T-helper 1 cell treated with Interleukin-12 subunit alpha and Interleukin-12 subunit beta and Interleukin-4 antibody, amounts not matched to agents 30 μg/mL and 1 μg/mL, for 36 hours (primary cell): Measurements from ENCODE around the gene FERMT3.
"Not testable (repeated sequence)": the region's sequence is repeated elsewhere in the genome, so short reads cannot be mapped to it uniquely, and the experiment has no call there.

Source experiments
- H3K27ac Mint-ChIP-seq: one replicate; pipeline ENCODE4 v1.8.0; 2021; ENCODE audit warnings: mild to moderate bottlenecking, mixed read lengths
- H3K27me3 Mint-ChIP-seq: one replicate; pipeline ENCODE4 v1.8.0; 2021; ENCODE audit warnings: low read depth, mixed read lengths
- H3K36me3 Mint-ChIP-seq: one replicate; pipeline ENCODE4 v1.8.0; 2021; ENCODE audit warnings: low read depth, mixed read lengths
- H3K4me1 Mint-ChIP-seq: one replicate; pipeline ENCODE4 v1.8.0; 2021; ENCODE audit warnings: low read depth, mixed read lengths
- H3K4me3 Mint-ChIP-seq: one replicate; pipeline ENCODE4 v1.8.0; 2021; ENCODE audit warnings: mild to moderate bottlenecking, moderate library complexity, mixed read lengths
- H3K9me3 Mint-ChIP-seq: one replicate; pipeline ENCODE4 v1.8.0; 2021; ENCODE audit warnings: mixed read lengths

The FERMT3 gene

DNA sequence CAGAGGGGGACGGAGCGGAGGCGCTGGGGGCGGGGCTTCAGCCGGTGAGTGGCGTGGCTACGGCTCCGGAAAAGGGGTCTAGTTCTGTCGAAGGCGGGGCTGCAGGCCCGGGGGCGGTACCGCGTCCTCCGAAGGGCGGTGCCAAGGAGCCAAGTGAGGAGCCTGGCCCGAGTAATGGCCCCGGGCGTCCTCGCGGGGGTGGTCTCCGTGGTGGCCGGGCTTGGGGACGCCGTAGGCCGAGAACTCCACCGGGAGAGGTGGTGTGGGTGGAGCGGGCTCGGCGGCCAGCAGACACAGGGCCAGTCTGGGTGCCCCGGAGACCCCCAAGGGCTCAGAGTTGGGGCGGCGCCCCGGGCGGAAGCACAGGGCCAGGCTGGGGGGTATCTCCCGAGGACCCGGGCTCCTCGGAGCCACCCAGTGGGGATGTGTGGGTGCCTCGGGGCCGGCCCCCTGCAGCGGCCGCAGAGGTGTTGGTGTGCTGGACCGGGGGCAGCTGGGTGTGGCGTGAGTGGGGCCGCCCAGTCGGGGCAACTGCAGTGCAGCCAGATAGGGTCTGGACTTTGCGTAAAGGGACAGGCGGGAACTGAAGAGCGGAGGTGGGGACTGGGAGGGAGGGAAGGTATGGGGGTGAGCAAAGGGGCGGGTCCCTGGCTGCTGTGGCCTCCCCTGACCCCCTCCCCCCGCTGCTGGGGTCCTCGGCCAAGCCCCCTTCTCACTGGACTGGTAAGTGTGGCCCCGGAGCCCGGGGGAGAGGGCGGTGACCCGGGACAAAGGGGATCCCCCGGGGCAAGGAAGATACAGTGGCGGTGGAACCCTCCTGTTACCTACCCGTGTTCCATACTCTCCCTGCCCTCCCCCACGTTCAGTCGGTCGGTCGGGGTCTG is 35.2 kb downstream of the FERMT3 start:
- H3K27ac Mint-ChIP-seq: peak overlapping the region; percentile 97
- H3K4me3 Mint-ChIP-seq: peak overlapping the region; percentile 95
- peaks cover 24% of the 10 kb centered on the region for H3K4me1 Mint-ChIP-seq
- no peaks in the 10 kb centered on the region for H3K9me3 Mint-ChIP-seq
- H3K27me3 Mint-ChIP-seq: no peaks in the 10 kb centered on the region
- H3K36me3 Mint-ChIP-seq: peaks cover 11% of the 10 kb centered on the region

DNA sequence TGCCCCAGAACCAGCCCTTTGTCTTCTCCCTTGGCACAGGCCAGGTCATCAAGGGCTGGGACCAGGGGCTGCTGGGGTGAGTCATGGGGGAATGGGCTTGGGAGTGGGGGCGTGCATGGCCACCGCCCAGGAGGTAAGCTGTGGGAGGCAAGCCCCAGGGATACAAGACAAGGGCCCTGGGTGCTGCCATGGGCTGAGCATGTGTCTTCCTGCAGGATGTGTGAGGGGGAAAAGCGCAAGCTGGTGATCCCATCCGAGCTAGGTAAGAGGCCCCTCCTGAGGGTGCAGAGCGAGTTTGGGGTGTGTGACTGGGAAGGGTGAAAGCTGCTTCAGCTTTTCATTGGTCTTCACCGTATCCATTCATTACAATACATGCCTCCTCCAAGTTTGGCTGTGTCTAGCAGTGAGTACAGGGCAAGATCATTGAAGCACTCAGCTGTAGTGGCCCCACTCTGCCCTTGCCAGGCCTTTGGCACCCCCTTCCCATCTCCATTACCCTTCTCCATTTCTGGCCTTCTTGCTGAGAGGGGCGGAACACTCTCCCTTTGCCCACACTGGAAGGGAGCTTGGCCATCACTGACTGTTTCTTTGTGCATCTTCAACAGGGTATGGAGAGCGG is 36.8 kb downstream of the FERMT3 start:
- Mint-ChIP-seq H3K9me3 (no peaks in the 10 kb centered on the region), H3K27me3 (no peaks in the 10 kb centered on the region), H3K36me3 (peaks cover 6% of the 10 kb centered on the region), H3K4me1 (peaks cover 29% of the 10 kb centered on the region), H3K4me3 (peak overlapping the region; percentile 95), H3K27ac (peak overlapping the region; percentile 67)

DNA sequence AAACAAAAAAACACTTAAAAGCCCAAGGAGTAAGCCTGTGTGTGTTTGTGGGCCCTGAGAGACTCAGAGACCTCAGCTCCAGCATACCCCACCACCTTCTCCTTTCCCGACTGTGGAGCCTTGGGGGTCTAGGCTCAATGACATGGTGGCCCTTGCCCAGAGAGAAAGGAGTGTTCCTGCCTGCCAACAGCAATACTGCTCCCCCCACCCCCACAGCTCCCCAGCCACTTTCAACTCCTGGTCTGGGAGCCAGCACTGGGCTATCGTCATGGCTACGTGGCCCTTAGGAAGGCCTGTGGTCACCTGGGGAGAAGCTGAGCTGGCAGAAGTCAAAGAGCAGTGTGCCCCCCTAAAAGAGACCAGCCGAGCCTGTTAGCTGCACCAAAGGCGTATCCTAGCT is 37.6 kb downstream of the FERMT3 start:
- no peak overlapping the region for H3K27ac Mint-ChIP-seq
- no peaks in the 10 kb centered on the region for H3K9me3 Mint-ChIP-seq
- peaks cover 28% of the 10 kb centered on the region for H3K4me1 Mint-ChIP-seq
- H3K36me3 Mint-ChIP-seq: peaks cover 2% of the 10 kb centered on the region
- H3K4me3 Mint-ChIP-seq: peak overlapping the region; percentile 95
- H3K27me3 Mint-ChIP-seq: no peaks in the 10 kb centered on the region

DNA sequence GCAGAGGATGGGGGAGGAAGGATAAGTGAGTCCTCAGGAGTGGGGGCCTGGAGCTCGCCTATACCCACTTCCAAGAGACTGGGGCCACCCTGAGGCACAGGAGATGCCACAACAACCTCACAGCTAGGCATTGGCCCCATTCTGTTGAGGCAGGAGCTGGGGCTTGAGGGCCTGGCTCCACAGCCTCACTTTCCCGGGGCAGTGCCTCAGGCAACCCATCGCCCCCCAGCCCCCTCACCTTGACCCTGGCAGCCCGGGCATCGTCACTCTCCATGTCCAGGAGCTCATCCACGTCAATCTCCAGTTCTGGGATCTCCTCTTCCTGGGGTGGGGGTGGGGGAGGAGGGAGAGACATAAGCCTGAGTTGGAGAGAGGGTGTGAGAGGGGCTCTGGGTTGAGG is 38.4 kb downstream of the FERMT3 start:
- H3K27me3 Mint-ChIP-seq: no peaks in the 10 kb centered on the region
- no peaks in the 10 kb centered on the region for H3K9me3 Mint-ChIP-seq
- H3K4me1 Mint-ChIP-seq: peaks cover 32% of the 10 kb centered on the region
- H3K36me3 Mint-ChIP-seq: peaks cover 2% of the 10 kb centered on the region
- H3K4me3 Mint-ChIP-seq: peak overlapping the region; percentile 87
- no peak overlapping the region for H3K27ac Mint-ChIP-seq

DNA sequence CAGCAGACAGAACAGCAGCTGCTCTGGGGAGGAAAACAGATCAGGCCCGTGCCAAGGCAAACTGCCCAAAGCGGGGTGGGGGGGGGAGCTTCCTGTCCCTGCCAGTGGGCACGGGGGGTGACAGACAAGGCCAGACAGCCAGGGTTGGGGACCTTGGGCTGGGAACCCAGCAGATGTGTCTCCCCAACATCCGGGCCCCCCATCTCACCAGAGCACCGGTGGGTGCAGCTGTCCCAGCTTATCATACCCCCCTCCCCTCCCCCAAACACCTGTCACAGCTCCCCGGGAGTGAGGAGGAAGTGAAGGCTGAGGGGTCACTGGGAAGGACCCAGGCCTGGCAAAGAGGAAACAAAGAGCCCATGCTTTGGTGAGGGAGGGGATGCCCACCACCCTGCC is 38.9 kb downstream of the FERMT3 start:
- H3K27ac Mint-ChIP-seq: peak overlapping the region; percentile 79
- peak overlapping the region; percentile 87 for H3K4me3 Mint-ChIP-seq
- H3K4me1 Mint-ChIP-seq: peaks cover 31% of the 10 kb centered on the region
- no peaks in the 10 kb centered on the region for H3K36me3 Mint-ChIP-seq
- H3K27me3 Mint-ChIP-seq: no peaks in the 10 kb centered on the region
- H3K9me3 Mint-ChIP-seq: no peaks in the 10 kb centered on the region

DNA sequence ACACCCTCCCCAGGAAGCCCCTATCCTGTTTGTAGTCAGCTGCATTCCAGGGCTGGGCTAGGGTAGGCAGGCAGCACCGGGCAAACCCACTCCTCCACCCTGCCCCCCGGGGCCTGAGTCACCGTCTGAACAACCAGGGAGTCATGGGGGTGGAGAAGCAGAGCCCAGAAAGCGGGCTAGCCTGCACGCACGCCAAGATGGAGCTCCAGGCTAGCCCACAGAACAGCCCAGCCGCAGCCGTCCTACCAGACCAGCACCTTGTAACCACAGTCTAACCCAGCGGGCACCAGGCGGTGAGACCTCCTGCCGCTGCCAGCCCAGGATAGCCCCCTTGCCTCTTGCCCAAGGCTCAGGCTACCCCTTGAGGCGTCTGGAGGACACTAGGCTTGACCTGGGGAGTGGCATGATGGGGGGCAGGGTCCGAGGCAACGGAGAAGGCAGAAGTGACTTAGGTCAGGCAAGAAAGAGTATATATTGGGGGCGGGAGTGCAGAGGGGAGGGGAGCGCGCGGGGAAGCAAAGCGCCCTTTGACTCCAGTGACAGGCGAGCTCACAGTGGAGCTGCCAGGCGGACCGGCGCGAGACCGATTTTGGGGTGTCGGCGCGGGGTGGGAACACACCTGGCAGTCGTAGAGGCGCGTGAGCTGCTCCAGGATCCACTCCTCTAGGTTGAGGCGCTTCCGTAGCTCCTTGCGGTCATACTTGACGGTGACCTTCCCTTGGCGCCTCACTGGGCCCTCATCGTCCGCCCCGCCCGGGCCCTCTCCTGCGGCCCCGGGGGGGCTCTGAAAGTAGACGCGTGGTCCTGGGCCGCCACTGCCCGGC is 39.5 kb downstream of the FERMT3 start:
- Mint-ChIP-seq H3K4me1 (peaks cover 28% of the 10 kb centered on the region), H3K36me3 (no peaks in the 10 kb centered on the region), H3K9me3 (no peaks in the 10 kb centered on the region), H3K4me3 (peak overlapping the region; percentile 87), H3K27me3 (no peaks in the 10 kb centered on the region), H3K27ac (peak overlapping the region; percentile 79)

DNA sequence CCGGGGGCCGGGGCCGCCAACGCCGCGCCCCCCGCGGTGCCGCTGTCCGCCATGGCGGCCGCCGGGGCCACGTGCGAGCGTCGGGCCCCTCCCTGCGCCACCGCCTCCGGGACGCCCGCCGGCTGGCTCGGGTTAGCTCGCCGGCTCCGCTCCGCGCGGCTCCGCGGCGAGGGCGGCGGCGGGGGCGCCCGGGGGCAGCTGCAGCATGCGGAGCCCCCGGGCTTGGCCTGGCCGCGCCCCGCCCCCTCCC is 40.0 kb downstream of the FERMT3 start:
- H3K4me1 Mint-ChIP-seq: peaks cover 28% of the 10 kb centered on the region
- peak overlapping the region; percentile 88 for H3K4me3 Mint-ChIP-seq
- not testable (repeated sequence) for H3K27me3 Mint-ChIP-seq, H3K9me3 Mint-ChIP-seq, H3K27ac Mint-ChIP-seq, H3K36me3 Mint-ChIP-seq

DNA sequence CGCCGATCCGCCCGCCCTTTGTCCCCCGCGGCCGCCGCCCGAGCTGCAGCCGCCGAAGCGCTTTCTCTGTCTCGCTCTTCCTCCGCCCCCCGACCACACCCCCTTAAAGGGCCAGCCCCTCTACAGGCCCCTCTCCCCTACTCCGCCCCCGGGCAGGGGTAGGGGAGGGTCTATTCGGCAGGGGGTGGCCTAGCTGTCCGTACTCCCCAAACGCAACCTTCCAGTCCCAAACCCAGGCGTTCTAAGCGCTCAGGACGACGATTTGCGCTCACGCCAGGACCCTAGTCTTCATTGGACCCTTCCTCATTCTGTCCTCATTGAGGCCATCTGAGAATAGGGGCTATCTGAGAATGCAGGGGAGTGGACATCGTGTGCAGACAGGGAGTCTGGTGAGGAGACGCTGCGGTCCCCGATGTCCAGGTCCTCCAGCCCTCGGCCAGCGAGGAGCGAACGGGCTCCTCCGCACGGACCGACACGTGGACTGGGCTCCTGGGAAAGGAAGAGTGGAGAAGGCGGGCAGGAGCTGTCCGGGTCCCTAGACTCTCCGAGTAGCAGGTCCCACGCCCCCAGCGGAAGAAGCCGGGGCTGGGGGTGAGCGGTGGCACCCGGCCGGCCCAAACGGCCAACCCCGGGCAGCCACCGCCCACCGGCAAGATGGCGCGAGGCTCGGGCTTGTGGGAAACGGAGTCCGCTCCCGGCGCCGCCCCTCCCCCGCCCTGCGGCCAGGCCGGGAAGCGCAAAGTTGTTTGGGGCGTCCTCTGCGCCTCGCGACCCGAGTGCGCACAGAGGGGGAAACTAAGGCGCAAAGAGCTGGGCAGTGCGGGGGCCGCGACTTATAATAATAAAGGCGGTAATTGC is 40.6 kb downstream of the FERMT3 start, which contains the start of gene PPP1R14B:
TSS of gene PPP1R14B (minus strand) at position 73 of the 858 bp plus-strand sequence. CDS start 270 bp downstream, outside the sequence.
- Mint-ChIP-seq H3K36me3 (no peaks in the 10 kb centered on the region), H3K4me1 (peaks cover 32% of the 10 kb centered on the region), H3K9me3 (no peaks in the 10 kb centered on the region), H3K4me3 (peak within 1 kb of the TSS; percentile 88), H3K27ac (peak within 1 kb of the TSS; percentile 79), H3K27me3 (no peaks in the 10 kb centered on the region)

DNA sequence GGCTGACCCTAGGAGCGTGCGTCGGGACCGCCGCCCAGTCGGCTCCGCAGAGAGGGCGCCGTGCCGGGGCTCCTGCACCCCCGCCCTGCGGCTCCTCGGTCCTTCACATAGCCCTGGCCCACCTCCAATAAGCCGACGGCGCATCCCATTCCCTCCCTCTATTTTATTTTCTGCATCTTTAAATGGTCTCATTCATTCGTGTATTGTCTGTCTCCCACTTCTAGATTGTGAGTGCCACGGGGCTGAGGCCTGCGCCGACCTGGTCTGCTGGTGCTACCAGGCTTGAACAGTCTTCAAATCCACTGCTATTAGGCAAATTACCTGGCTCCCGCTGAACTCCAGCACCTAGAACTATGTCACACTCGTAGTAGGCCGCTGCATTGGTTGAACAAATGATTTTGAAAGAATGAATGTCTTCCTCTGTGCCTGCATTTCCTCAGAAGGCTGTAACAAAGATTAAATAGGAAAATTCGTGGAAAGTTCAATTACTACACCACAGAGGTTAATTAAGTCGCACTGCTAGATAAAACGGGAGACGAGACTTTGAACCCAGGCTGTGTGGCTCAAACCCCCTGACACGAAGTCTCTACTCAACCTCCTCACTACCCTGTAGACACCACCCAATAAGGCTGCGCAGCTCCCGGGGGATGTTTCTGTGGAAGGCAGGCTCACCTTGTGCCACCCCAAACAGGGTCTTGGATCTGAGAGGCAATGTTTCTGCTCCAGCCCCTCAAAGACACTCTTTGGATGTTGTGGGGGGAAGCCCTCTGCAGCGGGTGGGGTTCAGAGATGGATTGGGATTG is 41.4 kb downstream of the FERMT3 start:
- H3K27ac Mint-ChIP-seq: peak overlapping the region; percentile 36
- H3K9me3 Mint-ChIP-seq: no peaks in the 10 kb centered on the region
- H3K27me3 Mint-ChIP-seq: no peaks in the 10 kb centered on the region
- peaks cover 29% of the 10 kb centered on the region for H3K4me1 Mint-ChIP-seq
- H3K4me3 Mint-ChIP-seq: peak overlapping the region; percentile 75
- H3K36me3 Mint-ChIP-seq: no peaks in the 10 kb centered on the region

DNA sequence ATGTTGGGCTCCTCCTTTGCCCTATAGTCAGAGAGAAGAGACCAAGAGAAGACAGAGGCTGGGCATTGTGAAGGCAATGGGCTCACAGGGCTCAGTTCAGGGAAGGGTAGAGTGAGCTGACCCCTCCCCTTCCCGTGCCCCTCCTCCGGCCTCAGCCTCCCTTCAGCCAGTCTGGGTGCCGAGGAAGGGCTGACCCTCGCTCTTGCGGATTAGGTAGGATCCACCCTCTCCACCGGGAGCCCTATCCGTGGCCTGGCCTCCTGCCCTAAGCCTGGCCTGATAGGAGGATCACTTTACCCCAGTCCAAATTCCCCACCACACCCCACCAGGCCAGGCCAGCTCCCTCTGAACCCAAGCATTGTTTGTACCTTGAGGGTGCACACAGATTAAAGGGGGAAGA is 42.1 kb downstream of the FERMT3 start:
- H3K4me1 Mint-ChIP-seq: peaks cover 25% of the 10 kb centered on the region
- no peak overlapping the region for H3K27ac Mint-ChIP-seq
- no peaks in the 10 kb centered on the region for H3K36me3 Mint-ChIP-seq
- H3K4me3 Mint-ChIP-seq: peak overlapping the region; percentile 75
- no peaks in the 10 kb centered on the region for H3K27me3 Mint-ChIP-seq
- no peaks in the 10 kb centered on the region for H3K9me3 Mint-ChIP-seq

DNA sequence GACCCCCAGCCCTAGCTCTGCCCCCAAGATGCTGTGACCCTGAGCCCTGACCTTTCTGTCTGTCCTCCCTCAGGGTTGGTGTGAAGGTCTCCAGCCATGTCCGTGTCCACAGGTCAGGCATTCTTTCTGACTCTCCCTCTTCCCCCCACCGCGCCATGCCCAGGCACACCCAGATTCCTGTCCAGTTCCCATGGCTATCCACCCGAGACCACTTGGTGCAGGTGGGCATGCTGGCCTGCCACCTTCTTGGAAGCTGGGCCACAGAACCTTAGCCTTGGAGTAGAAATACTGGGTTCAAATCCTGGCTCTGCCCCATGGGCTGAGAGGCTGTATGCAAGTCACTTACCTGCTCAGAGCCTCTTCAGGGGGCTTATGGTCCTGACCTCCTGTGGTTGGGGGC is 42.5 kb downstream of the FERMT3 start:
- H3K4me3 Mint-ChIP-seq: no peak overlapping the region
- H3K27me3 Mint-ChIP-seq: no peaks in the 10 kb centered on the region
- no peaks in the 10 kb centered on the region for H3K9me3 Mint-ChIP-seq
- H3K27ac Mint-ChIP-seq: no peak overlapping the region
- H3K4me1 Mint-ChIP-seq: peaks cover 27% of the 10 kb centered on the region
- H3K36me3 Mint-ChIP-seq: no peaks in the 10 kb centered on the region

DNA sequence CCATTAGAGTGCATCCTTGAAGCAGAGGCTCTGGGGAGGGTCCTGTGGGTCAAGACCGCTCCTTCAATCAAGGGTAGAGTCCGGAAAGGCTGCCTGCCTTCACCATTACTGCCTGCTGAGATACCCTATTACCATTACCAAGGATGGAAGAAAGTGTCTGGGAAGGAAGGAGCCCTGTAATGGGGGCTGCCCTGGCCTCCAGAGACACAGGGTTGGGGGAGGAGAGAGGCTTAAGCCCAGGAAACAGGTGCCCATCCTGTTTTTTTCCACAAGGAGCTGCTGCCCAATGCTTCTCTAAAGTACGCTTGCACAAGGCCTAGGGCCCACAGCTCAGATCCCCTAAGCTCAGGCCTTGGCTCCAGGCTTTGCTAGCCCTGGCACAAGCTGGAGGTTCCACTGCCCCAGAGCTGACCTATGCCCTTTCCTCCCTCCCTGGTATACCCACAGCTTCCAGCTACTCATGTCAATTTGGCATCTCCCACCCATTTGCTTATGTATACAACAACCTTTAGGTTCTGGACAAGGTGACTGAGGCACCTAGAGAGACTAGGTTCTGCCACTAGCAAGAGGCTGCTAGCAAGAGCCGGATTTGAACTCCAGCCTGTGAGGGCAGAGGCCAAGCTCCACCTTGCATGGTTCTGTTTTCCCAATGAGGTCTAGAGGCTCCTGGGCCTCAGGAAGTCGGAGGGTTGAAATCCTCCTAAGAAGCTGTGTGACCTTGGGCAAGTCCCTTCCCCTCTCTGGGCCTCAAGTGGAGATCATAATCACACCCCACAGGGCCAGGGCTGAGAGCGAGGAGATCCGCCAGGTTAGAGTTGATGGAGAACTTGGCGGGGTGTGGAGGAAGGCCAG is 43.3 kb downstream of the FERMT3 start:
- Mint-ChIP-seq H3K36me3 (no peaks in the 10 kb centered on the region), H3K4me1 (peaks cover 27% of the 10 kb centered on the region), H3K27me3 (no peaks in the 10 kb centered on the region), H3K9me3 (no peaks in the 10 kb centered on the region), H3K4me3 (peak overlapping the region; percentile 59), H3K27ac (no peak overlapping the region)
